HG03342 (cell line): Measurements from ENCODE around the gene TEDDM1.
"Not testable (repeated sequence)": the region's sequence is repeated elsewhere in the genome, so short reads cannot be mapped to it uniquely, and the experiment has no call there.

ENCODE experiments used
- ATAC-seq: cut with Tn5 transposase; IDR thresholded peaks from one replicate; pipeline ENCODE4 v1.9.1; 2021; ENCODE audit warnings: mild to moderate bottlenecking, moderate library complexity; ENCODE audit not compliant: unreplicated experiment

Gene TEDDM1

GRCh38 chr1:182400567-182400966 lies at the start of gene TEDDM1:
TEDDM1 (minus strand) TSS chr1:182400667; CDS start chr1:182400485, 182 bp downstream.
- no peak for ATAC-seq

DNA sequence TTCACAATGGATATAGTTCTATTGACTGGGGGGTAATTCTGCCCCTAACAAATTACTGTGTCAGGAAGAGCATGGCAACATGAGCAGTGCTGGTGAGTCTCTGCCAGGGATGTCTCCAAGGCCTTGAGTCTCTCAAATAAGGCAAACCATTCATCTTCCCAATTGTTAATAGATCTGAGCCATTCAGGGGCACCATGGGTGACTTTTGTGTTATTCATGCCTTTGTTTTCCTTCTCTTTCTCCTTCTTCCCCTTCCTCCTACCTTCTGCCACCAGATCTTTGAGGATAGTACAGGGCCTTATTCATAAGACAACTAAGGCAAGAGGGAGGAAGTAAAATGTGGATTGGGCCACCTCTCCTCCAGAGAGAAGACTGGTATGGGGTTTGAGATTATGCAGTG lies 49.6 kb upstream of the TEDDM1 start, which contains the start of gene RGSL1:
RGSL1 (plus strand) TSS at position 60 of the 400 bp plus-strand sequence; CDS start at position 80, 20 bp downstream.
- ATAC-seq = no peak

DNA sequence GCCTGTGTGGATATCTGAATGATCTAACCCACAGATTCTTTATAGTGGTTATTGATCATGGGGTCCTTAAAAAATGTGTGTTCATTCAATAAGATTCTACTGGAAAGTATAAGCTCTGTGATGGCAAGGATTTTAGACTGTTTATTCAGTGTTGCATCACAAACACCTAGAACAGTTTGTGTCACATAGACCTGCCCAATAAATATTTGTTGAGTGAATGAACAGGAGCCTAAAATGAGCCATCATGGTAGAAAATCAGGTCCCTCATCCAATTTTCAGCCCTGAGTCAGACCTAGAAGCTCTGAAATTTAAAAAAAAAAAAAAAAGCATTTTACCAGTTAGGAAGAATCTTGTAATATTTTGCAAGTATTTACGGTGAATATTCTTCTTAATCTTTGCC lies 47.2 kb upstream of the TEDDM1 start:
- no peak for ATAC-seq

- not testable (repeated sequence) for ATAC-seq
Measured at GRCh38 chr1:182447124-182447523, 46.7 kb upstream of the TEDDM1 start.

DNA sequence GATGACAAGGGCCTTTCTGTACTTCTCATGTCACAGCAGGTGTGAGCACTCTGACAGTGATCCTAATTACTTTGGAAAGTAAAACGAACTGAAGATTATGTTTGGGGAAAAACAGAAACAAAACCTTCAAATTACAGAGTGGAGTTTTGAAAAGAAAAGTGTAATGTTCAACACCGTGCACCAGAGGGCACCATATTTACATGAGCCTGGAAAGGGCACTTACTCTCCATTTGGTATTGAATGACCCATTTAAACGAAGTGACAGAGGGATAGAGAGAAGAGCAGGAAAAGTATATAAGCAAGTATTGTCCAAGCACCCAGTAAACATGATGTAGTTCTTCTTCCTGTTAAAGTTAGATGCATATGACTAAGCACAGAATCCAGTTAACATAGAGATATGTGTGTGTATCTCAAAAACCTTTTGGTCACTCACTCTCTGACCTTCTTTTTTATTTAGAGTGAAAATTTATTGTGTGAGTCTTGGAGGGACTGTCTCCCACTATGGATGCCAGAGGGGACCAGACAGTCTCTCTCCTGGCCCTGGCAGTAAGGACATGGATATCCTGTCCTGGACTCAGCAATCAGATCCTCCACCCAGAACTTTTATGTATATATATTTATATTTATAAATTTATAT lies 45.7 kb upstream of the TEDDM1 start:
- ATAC-seq = peak; percentile 67

DNA sequence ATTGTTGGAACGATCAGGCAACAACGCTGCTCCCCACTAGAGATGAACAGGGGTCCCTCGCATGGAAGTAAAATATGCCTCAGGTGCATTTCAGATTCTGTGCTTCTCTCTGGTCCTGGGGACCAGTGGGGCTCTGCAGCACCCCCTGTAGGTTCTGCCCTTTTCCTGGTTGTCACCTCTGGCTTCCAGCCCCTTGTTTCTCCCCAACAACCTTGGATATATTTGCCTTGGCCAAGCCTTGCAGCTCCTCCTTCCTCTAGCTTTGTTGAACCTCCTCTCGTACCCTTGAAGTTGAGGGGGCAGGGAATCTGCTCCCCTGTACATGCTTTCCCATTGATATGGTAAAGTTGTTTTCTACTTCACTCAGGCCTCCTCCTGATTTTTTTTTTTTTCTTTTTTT lies 44.0 kb upstream of the TEDDM1 start:
- ATAC-seq = no peak

DNA sequence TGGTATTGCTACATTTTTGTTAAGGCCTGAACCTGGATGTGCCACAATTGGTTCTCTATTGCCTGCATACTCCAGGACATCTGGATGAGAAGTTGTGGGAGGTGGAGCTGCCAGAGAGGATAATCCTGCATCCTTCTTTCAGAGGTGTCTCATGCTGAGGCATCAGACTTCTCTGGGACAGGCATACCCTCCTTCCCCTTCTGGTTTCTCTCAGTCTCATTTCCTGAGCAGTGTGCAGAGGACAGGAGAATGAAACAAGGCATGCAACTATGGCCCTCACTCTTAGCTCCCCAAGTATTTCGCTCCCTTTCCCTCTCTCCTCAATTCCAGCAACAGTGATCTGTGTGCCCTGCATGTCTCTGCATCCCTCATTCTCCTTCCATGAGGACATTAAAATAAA lies 41.9 kb upstream of the TEDDM1 start:
- no peak for ATAC-seq

DNA sequence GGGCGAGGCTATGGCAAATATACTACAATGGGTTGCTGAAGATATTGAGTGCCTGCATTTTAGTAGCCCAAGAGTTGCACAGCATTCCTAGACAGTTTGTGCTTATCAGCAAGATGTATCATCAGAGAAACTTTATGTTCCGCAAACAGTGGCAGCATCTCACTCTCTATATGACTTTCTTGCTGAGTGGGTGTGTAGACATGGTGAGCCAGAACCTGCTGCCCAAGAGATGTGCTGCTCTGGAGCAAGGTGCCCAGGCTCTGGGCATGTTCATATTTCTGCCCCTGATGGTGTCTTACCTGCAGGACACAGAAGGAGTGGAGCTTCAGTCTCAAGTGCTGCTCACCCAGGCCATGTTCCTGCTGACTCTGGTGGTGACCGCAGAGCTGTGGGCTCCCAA lies 41.3 kb upstream of the TEDDM1 start:
- no peak for ATAC-seq

DNA sequence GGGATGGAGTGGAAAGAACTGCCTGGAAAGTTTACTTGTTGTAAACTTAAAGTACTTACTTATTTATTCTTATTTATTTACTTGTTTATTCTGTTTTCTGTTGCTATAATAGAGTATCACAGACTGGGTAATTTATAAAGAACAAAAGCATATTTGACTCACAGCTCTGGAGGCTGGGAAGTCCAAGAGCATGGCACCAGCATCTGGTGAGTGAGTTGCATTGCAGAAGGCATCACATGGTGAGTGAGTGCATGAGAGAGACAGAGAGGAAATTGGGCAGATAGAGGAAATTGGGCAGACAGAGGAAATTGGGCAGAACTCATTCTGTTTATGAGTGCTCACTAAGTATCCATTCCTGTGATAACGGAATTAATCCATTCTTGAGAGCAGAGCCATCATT lies 37.9 kb upstream of the TEDDM1 start:
- ATAC-seq = no peak

GRCh38 chr1:182433580-182433979 lies 33.1 kb upstream of the TEDDM1 start:
- ATAC-seq = no peak

GRCh38 chr1:182431278-182431677 lies 30.8 kb upstream of the TEDDM1 start:
- no peak for ATAC-seq

- ATAC-seq = peak; percentile 30
Measured at GRCh38 chr1:182430263-182431068, 30.0 kb upstream of the TEDDM1 start.

- ATAC-seq = no peak
Measured at GRCh38 chr1:182428043-182428442, 27.6 kb upstream of the TEDDM1 start.

GRCh38 chr1:182426442-182427430 lies 26.3 kb upstream of the TEDDM1 start:
- ATAC-seq = peak; percentile 72

GRCh38 chr1:182415789-182416188 lies 15.3 kb upstream of the TEDDM1 start:
- no peak for ATAC-seq

DNA sequence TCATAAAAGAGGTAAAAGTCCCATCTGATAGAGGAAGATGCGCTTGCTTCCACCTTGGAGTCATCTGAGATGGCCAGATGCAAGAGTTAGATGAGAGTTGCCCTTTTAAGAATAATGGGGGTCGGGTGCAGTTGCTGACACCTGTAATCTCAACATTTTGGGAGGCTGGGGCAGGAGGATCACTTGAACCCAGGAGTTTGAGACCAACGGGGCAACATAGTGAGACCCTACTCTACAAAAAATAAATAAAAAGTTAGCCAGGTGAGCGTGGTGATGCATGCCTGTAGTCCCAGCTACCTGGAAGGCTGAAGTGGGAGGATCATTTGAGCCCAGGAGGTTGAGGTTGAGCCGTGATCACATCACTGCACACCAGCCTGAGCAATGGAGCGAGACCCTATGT lies 13.5 kb upstream of the TEDDM1 start:
- no peak for ATAC-seq

GRCh38 chr1:182413486-182413885 lies 13.0 kb upstream of the TEDDM1 start:
- ATAC-seq = no peak

- ATAC-seq = no peak
Measured at GRCh38 chr1:182410620-182411273, 10.3 kb upstream of the TEDDM1 start.

DNA sequence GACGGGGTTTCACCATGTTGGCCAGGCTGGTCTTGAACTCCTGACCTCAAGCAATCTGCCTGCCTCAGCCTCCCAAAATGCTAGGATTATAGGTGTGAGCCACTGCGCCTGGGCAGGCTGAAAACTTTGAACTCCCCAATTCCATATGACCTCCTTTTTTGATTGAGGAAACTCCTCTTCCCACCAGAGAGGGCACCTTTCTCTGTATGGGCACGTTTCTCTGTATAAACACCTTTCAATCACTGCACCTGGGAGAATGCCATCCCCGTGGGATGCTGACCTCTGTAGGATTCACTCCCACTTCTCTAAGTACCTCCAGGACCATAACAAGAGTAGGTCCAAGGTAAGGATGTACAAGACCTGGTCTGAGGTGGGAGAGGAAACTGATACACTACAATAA lies 9.7 kb upstream of the TEDDM1 start:
- ATAC-seq = no peak

DNA sequence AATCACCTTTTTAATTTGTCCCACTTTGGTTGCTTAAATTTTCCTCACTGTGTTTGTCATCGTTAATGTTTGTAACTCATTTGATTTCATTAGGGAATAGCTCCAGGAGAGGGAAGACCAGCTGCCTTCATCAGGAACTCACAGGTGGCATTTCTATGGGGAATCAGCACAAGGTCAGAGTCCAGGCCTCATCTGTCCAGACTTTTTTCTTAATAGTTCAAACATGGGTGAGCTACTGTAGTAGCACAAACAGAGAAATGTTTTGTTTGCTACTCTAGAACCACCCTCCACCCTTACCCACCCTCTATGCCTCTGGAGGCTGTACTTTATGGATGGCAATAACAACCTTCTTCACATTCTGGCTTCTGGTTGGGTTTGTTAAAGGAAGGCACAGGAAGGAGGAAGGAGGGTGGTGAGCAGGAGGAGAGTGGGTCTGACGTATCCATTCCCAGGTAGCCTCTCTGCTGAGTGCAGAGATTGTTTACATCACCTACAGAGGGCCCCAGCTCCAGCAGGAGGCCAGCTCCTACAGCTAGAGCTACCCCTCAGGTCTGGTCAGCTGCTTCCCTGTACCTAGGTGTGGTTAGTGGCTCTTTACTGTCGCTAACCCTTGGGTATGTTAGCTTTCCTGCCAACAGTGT lies 8.1 kb upstream of the TEDDM1 start:
- ATAC-seq = no peak
